Measurements from ENCODE around the gene PSME1.

PSME1 gene

GRCh38 chr14:24117179-24117578, 18.8 kb upstream of the PSME1 start:
- peaks cover 38% of the 10 kb centered on the region for H3K36me3 ChIP-seq (ENCODE audit: control insufficient read depth, insufficient read depth, low read length)
- peaks cover 5% of the 10 kb centered on the region for H3K4me1 ChIP-seq (ENCODE audit: control insufficient read depth, insufficient read depth, low read length, poor library complexity, severe bottlenecking)
- H3K9me3 ChIP-seq (ENCODE audit: control insufficient read depth, low read length) = no peaks in the 10 kb centered on the region
- 87 to 94% methylated on average over 4 to 5 of the region's 6 CpGs for WGBS, 2 experiments (ENCODE audit: insufficient coverage in 2 of 2)
- no peak overlapping the region for H3K27ac ChIP-seq (ENCODE audit: low read depth, low read length, severe bottlenecking)
- no peak overlapping the region for H3K4me3 ChIP-seq (ENCODE audit: extremely low read depth, insufficient read depth, low read length, poor library complexity, severe bottlenecking)

GRCh38 chr14:24119691-24120090, 16.3 kb upstream of the PSME1 start:
- WGBS, 2 experiments (ENCODE audit: insufficient coverage in 2 of 2) = 93 to 97% methylated on average over 5 to 6 of the region's 6 CpGs
- Histone ChIP-seq H3K36me3 (ENCODE audit: control insufficient read depth, insufficient read depth, low read length) (peaks cover 41% of the 10 kb centered on the region), H3K27ac (ENCODE audit: low read depth, low read length, severe bottlenecking) (no peak overlapping the region), H3K4me1 (ENCODE audit: control insufficient read depth, insufficient read depth, low read length, poor library complexity, severe bottlenecking) (peaks cover 5% of the 10 kb centered on the region), H3K9me3 (ENCODE audit: control insufficient read depth, low read length) (no peaks in the 10 kb centered on the region), H3K4me3 (ENCODE audit: extremely low read depth, insufficient read depth, low read length, poor library complexity, severe bottlenecking) (no peak overlapping the region)

- H3K36me3 ChIP-seq (ENCODE audit: control insufficient read depth, insufficient read depth, low read length) = peaks cover 41% of the 10 kb centered on the region
- H3K27ac ChIP-seq (ENCODE audit: low read depth, low read length, severe bottlenecking) = no peak overlapping the region
- no peaks in the 10 kb centered on the region for H3K4me1 ChIP-seq (ENCODE audit: control insufficient read depth, insufficient read depth, low read length, poor library complexity, severe bottlenecking)
- 92 to 100% methylated on average over 2 to 4 of the region's 8 CpGs for WGBS, 2 experiments (ENCODE audit: insufficient coverage in 2 of 2)
- no peaks in the 10 kb centered on the region for H3K9me3 ChIP-seq (ENCODE audit: control insufficient read depth, low read length)
- no peak overlapping the region for H3K4me3 ChIP-seq (ENCODE audit: extremely low read depth, insufficient read depth, low read length, poor library complexity, severe bottlenecking)
Observed at GRCh38 chr14:24121210-24121609, 14.8 kb upstream of the PSME1 start.

GRCh38 chr14:24122416-24122815, 13.6 kb upstream of the PSME1 start:
- Histone ChIP-seq H3K4me3 (ENCODE audit: extremely low read depth, insufficient read depth, low read length, poor library complexity, severe bottlenecking) (no peak overlapping the region), H3K4me1 (ENCODE audit: control insufficient read depth, insufficient read depth, low read length, poor library complexity, severe bottlenecking) (no peaks in the 10 kb centered on the region), H3K27ac (ENCODE audit: low read depth, low read length, severe bottlenecking) (no peak overlapping the region), H3K9me3 (ENCODE audit: control insufficient read depth, low read length) (no peaks in the 10 kb centered on the region), H3K36me3 (ENCODE audit: control insufficient read depth, insufficient read depth, low read length) (peaks cover 37% of the 10 kb centered on the region)
- no CpG with 5 or more reads among the region's 4 CpGs for WGBS, 2 experiments (ENCODE audit: insufficient coverage in 2 of 2)

- H3K4me3 ChIP-seq (ENCODE audit: extremely low read depth, insufficient read depth, low read length, poor library complexity, severe bottlenecking) = no peak overlapping the region
- no peak overlapping the region for H3K27ac ChIP-seq (ENCODE audit: low read depth, low read length, severe bottlenecking)
- peaks cover 32% of the 10 kb centered on the region for H3K36me3 ChIP-seq (ENCODE audit: control insufficient read depth, insufficient read depth, low read length)
- H3K9me3 ChIP-seq (ENCODE audit: control insufficient read depth, low read length) = no peaks in the 10 kb centered on the region
- 92 to 93% methylated on average over 5 to 7 of the region's 8 CpGs for WGBS, 2 experiments (ENCODE audit: insufficient coverage in 2 of 2)
- no peaks in the 10 kb centered on the region for H3K4me1 ChIP-seq (ENCODE audit: control insufficient read depth, insufficient read depth, low read length, poor library complexity, severe bottlenecking)
Observed at GRCh38 chr14:24122898-24123297, 13.1 kb upstream of the PSME1 start.

GRCh38 chr14:24123424-24124417, 12.3 kb upstream of the PSME1 start:
- no peaks in the 10 kb centered on the region for H3K9me3 ChIP-seq (ENCODE audit: control insufficient read depth, low read length)
- H3K4me3 ChIP-seq (ENCODE audit: extremely low read depth, insufficient read depth, low read length, poor library complexity, severe bottlenecking) = no peak overlapping the region
- H3K27ac ChIP-seq (ENCODE audit: low read depth, low read length, severe bottlenecking) = no peak overlapping the region
- 93% methylated on average over 5 to 9 of the region's 9 CpGs for WGBS, 2 experiments (ENCODE audit: insufficient coverage in 2 of 2)
- peaks cover 24% of the 10 kb centered on the region for H3K36me3 ChIP-seq (ENCODE audit: control insufficient read depth, insufficient read depth, low read length)
- H3K4me1 ChIP-seq (ENCODE audit: control insufficient read depth, insufficient read depth, low read length, poor library complexity, severe bottlenecking) = no peaks in the 10 kb centered on the region

- H3K4me3 ChIP-seq (ENCODE audit: extremely low read depth, insufficient read depth, low read length, poor library complexity, severe bottlenecking) = no peak overlapping the region
- no peaks in the 10 kb centered on the region for H3K4me1 ChIP-seq (ENCODE audit: control insufficient read depth, insufficient read depth, low read length, poor library complexity, severe bottlenecking)
- H3K27ac ChIP-seq (ENCODE audit: low read depth, low read length, severe bottlenecking) = no peak overlapping the region
- H3K9me3 ChIP-seq (ENCODE audit: control insufficient read depth, low read length) = no peaks in the 10 kb centered on the region
- peaks cover 2% of the 10 kb centered on the region for H3K36me3 ChIP-seq (ENCODE audit: control insufficient read depth, insufficient read depth, low read length)
Observed at GRCh38 chr14:24126939-24127338, 9.1 kb upstream of the PSME1 start.

- no peak overlapping the region for H3K27ac ChIP-seq (ENCODE audit: low read depth, low read length, severe bottlenecking)
- no peaks in the 10 kb centered on the region for H3K9me3 ChIP-seq (ENCODE audit: control insufficient read depth, low read length)
- H3K4me3 ChIP-seq (ENCODE audit: extremely low read depth, insufficient read depth, low read length, poor library complexity, severe bottlenecking) = no peak overlapping the region
- no peaks in the 10 kb centered on the region for H3K4me1 ChIP-seq (ENCODE audit: control insufficient read depth, insufficient read depth, low read length, poor library complexity, severe bottlenecking)
- H3K36me3 ChIP-seq (ENCODE audit: control insufficient read depth, insufficient read depth, low read length) = peaks cover 2% of the 10 kb centered on the region
- 92 to 100% methylated on average over 1 to 2 of the region's 2 CpGs for WGBS, 2 experiments (ENCODE audit: insufficient coverage in 2 of 2)
Observed at GRCh38 chr14:24127673-24128072, 8.3 kb upstream of the PSME1 start.

- H3K36me3 ChIP-seq (ENCODE audit: control insufficient read depth, insufficient read depth, low read length) = no peaks in the 10 kb centered on the region
- H3K27ac ChIP-seq (ENCODE audit: low read depth, low read length, severe bottlenecking) = no peak overlapping the region
- H3K4me1 ChIP-seq (ENCODE audit: control insufficient read depth, insufficient read depth, low read length, poor library complexity, severe bottlenecking) = no peaks in the 10 kb centered on the region
- 88 to 97% methylated on average over 6 of the region's 8 CpGs for WGBS, 2 experiments (ENCODE audit: insufficient coverage in 2 of 2)
- no peaks in the 10 kb centered on the region for H3K9me3 ChIP-seq (ENCODE audit: control insufficient read depth, low read length)
- no peak overlapping the region for H3K4me3 ChIP-seq (ENCODE audit: extremely low read depth, insufficient read depth, low read length, poor library complexity, severe bottlenecking)
Observed at GRCh38 chr14:24129410-24129998, 6.5 kb upstream of the PSME1 start.

GRCh38 chr14:24130380-24130716, 5.6 kb upstream of the PSME1 start, which contains the start of gene FITM1:
TSS of gene FITM1 (plus strand) at chr14:24130659. CDS start at chr14:24131564, 905 bp downstream.
- 90 to 92% methylated on average over 3 to 4 of the region's 5 CpGs for WGBS, 2 experiments (ENCODE audit: insufficient coverage in 2 of 2)

More at GRCh38 chr14:24130380-24130716, 5.6 kb upstream of the PSME1 start, which contains the start of gene FITM1:
- no peaks in the 10 kb centered on the region for H3K36me3 ChIP-seq (ENCODE audit: control insufficient read depth, insufficient read depth, low read length)
- H3K27ac ChIP-seq (ENCODE audit: low read depth, low read length, severe bottlenecking) = no peak within 1 kb of the TSS
- no peak within 1 kb of the TSS for H3K4me3 ChIP-seq (ENCODE audit: extremely low read depth, insufficient read depth, low read length, poor library complexity, severe bottlenecking)
- no peaks in the 10 kb centered on the region for H3K4me1 ChIP-seq (ENCODE audit: control insufficient read depth, insufficient read depth, low read length, poor library complexity, severe bottlenecking)
- no peaks in the 10 kb centered on the region for H3K9me3 ChIP-seq (ENCODE audit: control insufficient read depth, low read length)
